ENCODE results near the gene SPHK1.

- TF ChIP-seq, protein P1, sequence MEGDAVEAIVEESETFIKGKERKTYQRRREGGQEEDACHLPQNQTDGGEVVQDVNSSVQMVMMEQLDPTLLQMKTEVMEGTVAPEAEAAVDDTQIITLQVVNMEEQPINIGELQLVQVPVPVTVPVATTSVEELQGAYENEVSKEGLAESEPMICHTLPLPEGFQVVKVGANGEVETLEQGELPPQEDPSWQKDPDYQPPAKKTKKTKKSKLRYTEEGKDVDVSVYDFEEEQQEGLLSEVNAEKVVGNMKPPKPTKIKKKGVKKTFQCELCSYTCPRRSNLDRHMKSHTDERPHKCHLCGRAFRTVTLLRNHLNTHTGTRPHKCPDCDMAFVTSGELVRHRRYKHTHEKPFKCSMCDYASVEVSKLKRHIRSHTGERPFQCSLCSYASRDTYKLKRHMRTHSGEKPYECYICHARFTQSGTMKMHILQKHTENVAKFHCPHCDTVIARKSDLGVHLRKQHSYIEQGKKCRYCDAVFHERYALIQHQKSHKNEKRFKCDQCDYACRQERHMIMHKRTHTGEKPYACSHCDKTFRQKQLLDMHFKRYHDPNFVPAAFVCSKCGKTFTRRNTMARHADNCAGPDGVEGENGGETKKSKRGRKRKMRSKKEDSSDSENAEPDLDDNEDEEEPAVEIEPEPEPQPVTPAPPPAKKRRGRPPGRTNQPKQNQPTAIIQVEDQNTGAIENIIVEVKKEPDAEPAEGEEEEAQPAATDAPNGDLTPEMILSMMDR (conservative IDR thresholded peaks at IDR 0.05; ENCODE audit: low read length): no peak
- no peak for TF ChIP-seq EZH2phosphoT487 (IDR thresholded peaks at IDR 0.05; ENCODE audit: borderline replicate concordance)
Measured at GRCh38 chr17:76357597-76358158, 26.7 kb upstream of the SPHK1 start.
